GM12892 (cell line): ENCODE data around the gene NXPE1.

Experiments
- POLR2A ChIP-seq: IDR thresholded peaks from 2 replicates; pipeline ENCODE4 v1.6.1; 2011; ENCODE audit warnings: low read depth, low read length, control low read depth
- TAF1 ChIP-seq: IDR thresholded peaks from 2 replicates; pipeline ENCODE4 v1.6.1; 2011; ENCODE audit warnings: low read depth, mild to moderate bottlenecking, control low read depth, low read length, borderline replicate concordance

GRCh38 chr11:114511079-114511478 lies 48.6 kb downstream of the NXPE1 start:
- TF ChIP-seq TAF1: no peak
- TF ChIP-seq POLR2A: no peak
